ENCODE data around the gene XXYLT1.

DNA sequence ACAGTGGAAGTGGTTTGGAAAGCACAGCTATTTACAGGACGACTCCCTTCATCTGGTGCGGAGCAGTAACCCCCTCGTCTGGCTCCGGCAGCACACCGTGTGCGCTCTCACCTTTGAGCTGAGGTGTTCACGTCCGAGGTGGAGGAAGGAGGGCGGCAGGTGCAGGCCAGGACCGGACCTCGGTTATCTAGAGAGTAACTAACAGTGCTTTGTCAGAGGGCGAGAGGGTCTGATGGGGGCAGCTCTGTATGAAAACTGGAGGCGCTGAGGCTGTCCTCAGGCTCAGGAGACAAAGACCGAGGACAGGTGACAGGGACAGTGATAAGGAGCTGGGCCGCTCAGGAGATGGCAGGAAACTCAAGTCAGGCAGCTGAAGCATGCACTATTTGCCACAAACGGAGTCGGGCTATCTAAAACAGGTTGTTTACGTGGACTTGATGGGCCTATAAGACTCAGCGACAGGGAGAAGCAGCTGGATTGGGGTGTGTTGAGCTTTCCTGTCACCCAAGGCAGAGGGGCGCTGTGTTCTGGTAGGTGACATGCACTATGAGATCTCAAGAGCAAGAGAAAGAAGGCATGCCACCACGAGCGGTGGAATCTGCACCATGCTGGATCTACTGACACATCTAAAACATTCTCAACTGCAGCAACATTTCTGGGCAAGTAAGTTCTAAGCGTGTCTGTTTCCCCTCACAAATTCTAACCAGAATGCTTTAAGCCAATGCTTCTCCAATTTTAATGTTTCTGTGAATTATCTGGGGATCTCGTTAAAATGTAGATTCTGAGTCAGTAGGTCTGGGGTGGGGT lies 155.2 kb downstream of the XXYLT1 start:
- TF ChIP-seq SUPT20H (IDR thresholded peaks at IDR 0.05; ENCODE audit: borderline replicate concordance, control insufficient read depth, low read depth, low read length), result no peak
- TF ChIP-seq JUND (IDR thresholded peaks at IDR 0.05; ENCODE audit: low read depth, low read length), result no peak
